Measurements from ENCODE around the gene KRTAP10-3.

- TF ChIP-seq STAT1 (IDR thresholded peaks at IDR 0.05; ENCODE audit: unreplicated experiment), result no peak
- TF ChIP-seq CTCF (conservative IDR thresholded peaks at IDR 0.05; ENCODE audit: low read depth in 2 of 2), result no peak
- TF ChIP-seq EZH2phosphoT487 (IDR thresholded peaks at IDR 0.05; ENCODE audit: unreplicated experiment), result no peak
- TF ChIP-seq REST (IDR thresholded peaks at IDR 0.05; ENCODE audit: unreplicated experiment), result no peak
- TF ChIP-seq POLR2AphosphoS5 (IDR thresholded peaks at IDR 0.05; ENCODE audit: low read depth), result no peak
- no peak for TF ChIP-seq CREB1 (CRISPR knock-in tag; IDR thresholded peaks at IDR 0.05; ENCODE audit: low read depth)
- TF ChIP-seq EZH2 (IDR thresholded peaks at IDR 0.05; ENCODE audit: low read depth, unreplicated experiment), result no peak
- TF ChIP-seq ZNF462 (CRISPR knock-in tag; IDR thresholded peaks at IDR 0.05), result no peak
- no peak for TF ChIP-seq NANOG (IDR thresholded peaks at IDR 0.05; ENCODE audit: borderline replicate concordance)
- no peak for TF ChIP-seq ZNF114 (CRISPR knock-in tag; IDR thresholded peaks at IDR 0.05)
- TF ChIP-seq JUNB (IDR thresholded peaks at IDR 0.05; ENCODE audit: unreplicated experiment), result no peak
- no peak for TF ChIP-seq ZNF331 (CRISPR knock-in tag; IDR thresholded peaks at IDR 0.05; ENCODE audit: low read depth)
These were observed 16.1 kb upstream of the KRTAP10-3 start for GRCh38 chr21:44574457-44575306.

All from GM23338 (cell line).